OCI-LY1 (cell line): Measurements from ENCODE around the gene RYR3.

Experiments used
- EZH2 ChIP-seq: fragments of 200-600 bp; sonication (generic), shearing (Covaris generic); IDR thresholded peaks from 2 replicates; pipeline ENCODE4 v1.8.0; 2017; ENCODE audit warnings: borderline replicate concordance, mixed run types, mild to moderate bottlenecking, antibody characterized with exemption, low read length, moderate library complexity, mixed read lengths
- TF ChIP-seq, protein P1 (sequence below): fragments of 200-600 bp; sonication (generic), shearing (Covaris generic); IDR thresholded peaks from 2 replicates; pipeline ENCODE4 v1.5.1; 2017; ENCODE audit warnings: mild to moderate bottlenecking, antibody characterized with exemption, low read length, moderate library complexity, mixed read lengths

DNA sequence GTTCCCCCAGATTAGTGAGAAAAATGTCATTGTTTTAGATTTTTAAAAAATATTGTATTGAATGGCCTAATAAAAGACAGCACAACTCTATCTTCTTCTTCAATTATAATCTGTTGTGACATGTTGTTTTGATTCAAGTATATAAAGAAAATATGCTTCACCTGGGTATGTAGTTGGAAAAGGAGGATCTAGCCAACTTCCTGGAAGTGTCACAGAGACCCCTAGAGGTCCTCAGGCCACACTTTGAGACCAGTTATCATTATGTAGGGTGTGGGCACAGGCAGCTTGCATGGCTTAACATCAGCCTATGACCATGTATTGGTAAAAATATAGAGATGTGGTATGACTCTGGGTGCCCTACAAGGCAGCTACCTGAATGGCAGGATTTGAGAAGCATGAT is 14.7 kb upstream of the RYR3 start:
- no peak for TF ChIP-seq EZH2
- TF ChIP-seq, protein P1, sequence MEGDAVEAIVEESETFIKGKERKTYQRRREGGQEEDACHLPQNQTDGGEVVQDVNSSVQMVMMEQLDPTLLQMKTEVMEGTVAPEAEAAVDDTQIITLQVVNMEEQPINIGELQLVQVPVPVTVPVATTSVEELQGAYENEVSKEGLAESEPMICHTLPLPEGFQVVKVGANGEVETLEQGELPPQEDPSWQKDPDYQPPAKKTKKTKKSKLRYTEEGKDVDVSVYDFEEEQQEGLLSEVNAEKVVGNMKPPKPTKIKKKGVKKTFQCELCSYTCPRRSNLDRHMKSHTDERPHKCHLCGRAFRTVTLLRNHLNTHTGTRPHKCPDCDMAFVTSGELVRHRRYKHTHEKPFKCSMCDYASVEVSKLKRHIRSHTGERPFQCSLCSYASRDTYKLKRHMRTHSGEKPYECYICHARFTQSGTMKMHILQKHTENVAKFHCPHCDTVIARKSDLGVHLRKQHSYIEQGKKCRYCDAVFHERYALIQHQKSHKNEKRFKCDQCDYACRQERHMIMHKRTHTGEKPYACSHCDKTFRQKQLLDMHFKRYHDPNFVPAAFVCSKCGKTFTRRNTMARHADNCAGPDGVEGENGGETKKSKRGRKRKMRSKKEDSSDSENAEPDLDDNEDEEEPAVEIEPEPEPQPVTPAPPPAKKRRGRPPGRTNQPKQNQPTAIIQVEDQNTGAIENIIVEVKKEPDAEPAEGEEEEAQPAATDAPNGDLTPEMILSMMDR = no peak
